ENCODE results near the gene GNAO1. TPM values are rescaled to one million over a fixed set of nuclear protein-coding genes. Genes with fewer than 3 reads are reported as not detected.

GNAO1 gene
- total and polyA plus RNA-seq, 2 experiments from 2014 or later = under 0.01 to 0.18 TPM

DNA sequence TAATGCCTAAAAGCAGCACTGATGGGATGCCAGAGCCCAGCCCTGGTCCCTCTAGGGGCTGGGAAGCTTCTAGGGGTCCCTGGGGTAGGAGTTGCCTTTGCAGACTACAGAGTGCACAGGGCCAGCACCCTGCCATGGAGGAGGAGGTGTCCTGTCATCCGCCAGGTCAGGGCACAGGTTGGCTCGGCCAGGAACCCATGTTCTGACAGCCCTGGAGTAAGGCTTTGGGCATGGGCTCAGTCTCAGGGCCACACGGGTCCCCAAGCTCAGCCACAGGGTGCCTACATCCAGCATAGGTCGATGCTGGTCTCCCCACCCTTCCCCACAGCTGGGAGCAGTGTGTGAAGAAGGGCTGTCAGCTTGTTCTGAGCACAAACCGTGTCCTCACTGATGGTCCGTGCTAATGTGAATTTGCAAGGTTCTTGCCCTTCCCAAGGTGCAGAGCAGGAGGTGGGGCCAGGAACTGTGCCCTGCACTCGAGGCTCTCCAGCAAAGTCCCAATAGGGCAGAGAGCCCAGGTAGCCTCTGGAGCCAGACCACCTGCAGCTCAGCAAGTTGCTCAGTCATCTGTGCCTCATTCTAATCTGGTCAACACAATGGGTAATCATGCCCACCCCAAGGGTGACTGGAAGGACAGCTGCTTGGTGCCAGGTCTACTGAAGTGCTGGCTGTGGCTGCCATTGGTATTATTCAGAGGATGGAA lies 161.2 kb downstream of the GNAO1 start:
- no peaks in the 10 kb centered on the region for H3K9me3 ChIP-seq (ENCODE audit: low read depth)
- peaks cover 7% of the 10 kb centered on the region; the same call in 1 of the 2 replicates for H3F3A ChIP-seq (ENCODE audit: insufficient read depth)
- WGBS, 2 experiments (ENCODE audit: low coverage in 1 of 2, low lambda C conversion rate in 2 of 2, missing lambda C conversion rate in 2 of 2) = 66 to 67% methylated on average over 7 of the region's 7 CpGs
- no peaks in the 10 kb centered on the region for H3K9me2 ChIP-seq (ENCODE audit: insufficient read depth)
- H3K4me1 ChIP-seq (ENCODE audit: insufficient read depth) = peaks cover 7% of the 10 kb centered on the region; the same call in 1 of the 2 replicates
- no peaks in the 10 kb centered on the region for H4K20me1 ChIP-seq (ENCODE audit: insufficient read depth)
- TF ChIP-seq EZH2 (IDR thresholded peaks at IDR 0.05; ENCODE audit: insufficient read depth, poor library complexity, severe bottlenecking) = no peak
- TF ChIP-seq EZH2phosphoT487 (IDR thresholded peaks at IDR 0.05; ENCODE audit: insufficient read depth, low read depth) = no peak
- no peaks in the 10 kb centered on the region for H3K36me3 ChIP-seq (ENCODE audit: low read depth)
- in situ Hi-C loops (cut with MboI) = loop anchor here (25.0 kb wide), 1 partner anchor 865 kb away; the partner anchor contains the start of gene MMP2
- no peak overlapping the region for H2AFZ ChIP-seq
- no peak overlapping the region for H3K4me3 ChIP-seq
- DNase-seq = no peak
- no peaks in the 10 kb centered on the region for H3K27me3 ChIP-seq (replicated peaks; ENCODE audit: insufficient read depth)
- no peak overlapping the region for H3K27ac ChIP-seq
- no peaks in the 10 kb centered on the region for H3K79me2 ChIP-seq (ENCODE audit: insufficient read depth)
- no peak overlapping the region for H3K4me2 ChIP-seq (ENCODE audit: unreplicated experiment)
- H3K9ac ChIP-seq = no peak overlapping the region

DNA sequence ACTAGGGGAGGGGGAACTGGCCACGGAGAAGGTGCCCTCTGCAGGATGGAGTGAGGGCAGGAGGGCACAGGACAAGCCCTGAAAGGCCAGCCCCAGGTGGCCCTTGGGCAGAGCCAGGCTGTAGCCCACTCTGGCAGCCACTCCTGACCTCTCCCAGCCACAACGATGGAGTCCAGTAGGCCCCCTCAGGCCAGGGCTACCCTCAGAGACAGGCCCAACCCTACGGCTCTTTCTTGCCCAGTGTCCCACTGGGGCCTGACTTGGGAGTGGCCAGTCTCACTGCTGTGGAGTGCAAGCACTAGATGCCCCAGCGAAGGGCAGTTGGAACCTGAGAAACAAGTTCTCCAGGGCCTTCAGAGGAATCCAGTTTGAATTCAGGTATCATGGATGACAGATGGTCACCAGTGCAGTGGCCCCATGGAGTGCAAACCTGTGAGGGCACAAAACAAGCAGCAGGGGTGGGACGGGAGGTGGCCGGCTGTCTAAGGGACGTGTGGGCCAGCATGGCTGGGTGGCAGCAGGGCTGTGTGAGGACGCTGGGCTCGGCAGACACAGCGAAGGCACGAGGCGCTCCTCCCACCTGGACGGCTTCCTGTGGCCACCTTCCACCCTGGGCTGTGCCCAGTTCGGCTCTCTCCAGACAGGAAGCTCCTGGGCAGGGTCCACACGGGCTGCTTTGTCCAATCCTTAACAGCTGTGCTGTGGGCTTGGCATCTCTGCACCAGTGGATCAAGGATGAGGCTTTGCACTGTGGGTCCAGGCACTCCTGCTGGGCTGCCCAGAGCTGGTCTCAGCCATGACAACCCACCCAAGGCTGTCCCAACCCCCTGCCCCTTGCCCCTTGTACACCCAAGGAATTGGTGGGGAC lies 162.0 kb downstream of the GNAO1 start:
- TF ChIP-seq EZH2phosphoT487 (IDR thresholded peaks at IDR 0.05; ENCODE audit: insufficient read depth, low read depth) = no peak
- TF ChIP-seq EZH2 (IDR thresholded peaks at IDR 0.05; ENCODE audit: insufficient read depth, poor library complexity, severe bottlenecking) = no peak
- DNase-seq = no peak
- H3K4me1 ChIP-seq (ENCODE audit: insufficient read depth) = peaks cover 9% of the 10 kb centered on the region; the same call in 1 of the 2 replicates
- WGBS, 2 experiments (ENCODE audit: low coverage in 1 of 2, low lambda C conversion rate in 2 of 2, missing lambda C conversion rate in 2 of 2) = 78 to 85% methylated on average over 15 of the region's 15 CpGs
- H3K9me2 ChIP-seq (ENCODE audit: insufficient read depth) = no peaks in the 10 kb centered on the region
- in situ Hi-C loops (cut with MboI) = loop anchor here (25.0 kb wide), 1 partner anchor 866 kb away; the partner anchor contains the start of gene MMP2
- no peaks in the 10 kb centered on the region for H3K36me3 ChIP-seq (ENCODE audit: low read depth)
- H3K79me2 ChIP-seq (ENCODE audit: insufficient read depth) = no peaks in the 10 kb centered on the region
- H4K20me1 ChIP-seq (ENCODE audit: insufficient read depth) = no peaks in the 10 kb centered on the region
- no peak overlapping the region for H3K4me2 ChIP-seq (ENCODE audit: unreplicated experiment)
- peaks cover 7% of the 10 kb centered on the region; the same call in 1 of the 2 replicates for H3F3A ChIP-seq (ENCODE audit: insufficient read depth)
- H3K27me3 ChIP-seq (replicated peaks; ENCODE audit: insufficient read depth) = no peaks in the 10 kb centered on the region
- H2AFZ ChIP-seq = no peak overlapping the region
- H3K9me3 ChIP-seq (ENCODE audit: low read depth) = no peaks in the 10 kb centered on the region
- no peak overlapping the region for H3K27ac ChIP-seq
- H3K4me3 ChIP-seq = no peak overlapping the region
- H3K9ac ChIP-seq = no peak overlapping the region

DNA sequence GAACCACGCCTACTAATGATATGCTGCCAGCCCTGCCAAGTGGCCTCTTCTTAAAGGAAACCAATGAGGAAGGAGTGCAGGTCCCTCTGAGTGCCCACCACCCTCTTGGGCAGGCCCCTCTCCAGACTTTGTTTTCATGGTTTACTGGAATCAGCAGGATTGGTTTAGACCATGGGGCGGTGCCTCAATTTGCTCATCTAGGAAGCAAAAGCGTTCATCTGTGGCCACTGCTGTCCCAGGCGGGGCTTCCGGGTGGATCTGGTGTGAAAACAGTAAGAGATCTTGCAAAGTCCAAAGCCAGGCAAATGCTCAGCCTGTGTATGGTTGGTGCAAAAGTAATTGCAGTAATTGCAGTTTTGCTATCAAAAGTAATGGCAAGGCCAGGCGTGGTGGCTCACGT lies 162.7 kb downstream of the GNAO1 start:
- peaks cover 14% of the 10 kb centered on the region; the same call in 1 of the 2 replicates for H3F3A ChIP-seq (ENCODE audit: insufficient read depth)
- H3K9me3 ChIP-seq (ENCODE audit: low read depth) = no peaks in the 10 kb centered on the region
- in situ Hi-C loops (cut with MboI) = loop anchor here (25.0 kb wide), 1 partner anchor 867 kb away; the partner anchor contains the start of gene MMP2
- H4K20me1 ChIP-seq (ENCODE audit: insufficient read depth) = no peaks in the 10 kb centered on the region
- H3K79me2 ChIP-seq (ENCODE audit: insufficient read depth) = no peaks in the 10 kb centered on the region
- no peak for DNase-seq
- WGBS, 2 experiments (ENCODE audit: low coverage in 1 of 2, low lambda C conversion rate in 2 of 2, missing lambda C conversion rate in 2 of 2) = 95% methylated on average over 7 of the region's 7 CpGs
- no peak overlapping the region for H3K27ac ChIP-seq
- H3K36me3 ChIP-seq (ENCODE audit: low read depth) = no peaks in the 10 kb centered on the region
- H3K9me2 ChIP-seq (ENCODE audit: insufficient read depth) = no peaks in the 10 kb centered on the region
- peaks cover 9% of the 10 kb centered on the region; the same call in 1 of the 2 replicates for H3K4me1 ChIP-seq (ENCODE audit: insufficient read depth)
- TF ChIP-seq EZH2phosphoT487 (IDR thresholded peaks at IDR 0.05; ENCODE audit: insufficient read depth, low read depth) (no peak), EZH2 (IDR thresholded peaks at IDR 0.05; ENCODE audit: insufficient read depth, poor library complexity, severe bottlenecking) (no peak)
- H3K9ac ChIP-seq = no peak overlapping the region
- no peak overlapping the region for H3K4me2 ChIP-seq (ENCODE audit: unreplicated experiment)
- H3K27me3 ChIP-seq (replicated peaks; ENCODE audit: insufficient read depth) = no peaks in the 10 kb centered on the region
- no peak overlapping the region for H3K4me3 ChIP-seq
- no peak overlapping the region for H2AFZ ChIP-seq

DNA sequence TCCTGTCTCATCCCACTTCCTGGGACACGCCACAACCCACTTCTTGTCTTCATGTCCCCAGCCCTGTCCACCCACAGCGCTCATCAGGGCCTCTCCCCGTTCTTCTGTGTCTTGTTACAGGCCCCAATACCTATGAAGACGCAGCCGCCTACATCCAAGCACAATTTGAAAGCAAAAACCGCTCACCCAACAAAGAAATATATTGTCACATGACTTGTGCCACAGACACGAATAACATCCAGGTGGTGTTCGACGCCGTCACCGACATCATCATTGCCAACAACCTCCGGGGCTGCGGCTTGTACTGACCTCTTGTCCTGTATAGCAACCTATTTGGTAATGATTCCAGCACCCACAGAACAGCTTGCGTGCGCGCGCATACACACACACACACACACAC lies 163.5 kb downstream of the GNAO1 start:
- Histone ChIP-seq H3K9ac (no peak overlapping the region), H3K4me1 (ENCODE audit: insufficient read depth) (peaks cover 9% of the 10 kb centered on the region; the same call in 1 of the 2 replicates), H2AFZ (no peak overlapping the region), H4K20me1 (ENCODE audit: insufficient read depth) (no peaks in the 10 kb centered on the region), H3K79me2 (ENCODE audit: insufficient read depth) (no peaks in the 10 kb centered on the region), H3K9me3 (ENCODE audit: low read depth) (no peaks in the 10 kb centered on the region), H3K9me2 (ENCODE audit: insufficient read depth) (no peaks in the 10 kb centered on the region), H3K36me3 (ENCODE audit: low read depth) (no peaks in the 10 kb centered on the region), H3K27me3 (replicated peaks; ENCODE audit: insufficient read depth) (no peaks in the 10 kb centered on the region), H3K27ac (no peak overlapping the region), H3K4me2 (ENCODE audit: unreplicated experiment) (no peak overlapping the region), H3K4me3 (no peak overlapping the region), H3F3A (ENCODE audit: insufficient read depth) (peaks cover 15% of the 10 kb centered on the region; the same call in 1 of the 2 replicates)
- WGBS, 2 experiments (ENCODE audit: low coverage in 1 of 2, low lambda C conversion rate in 2 of 2, missing lambda C conversion rate in 2 of 2) = 92 to 97% methylated on average over 17 of the region's 17 CpGs
- in situ Hi-C loops (cut with MboI) = loop anchor here (25.0 kb wide), 1 partner anchor 867 kb away; the partner anchor contains the start of gene MMP2
- no peak for DNase-seq
- TF ChIP-seq EZH2 (IDR thresholded peaks at IDR 0.05; ENCODE audit: insufficient read depth, poor library complexity, severe bottlenecking) (no peak), EZH2phosphoT487 (IDR thresholded peaks at IDR 0.05; ENCODE audit: insufficient read depth, low read depth) (no peak)
